Upper lobe of left lung (tissue), 4 donors: ENCODE measurements around the gene PIGW.

Source experiments
- CTCF ChIP-seq, 6 experiments: fragments of 450-650 bp in 4 of 6; fragments of 200-600 bp in 2 of 6; sonication (generic) in 2 of 6; IDR thresholded peaks; one replicate each; pipeline ENCODE4 v1.5.1; 2016 to 2019; ENCODE audit warnings: antibody characterized with exemption in 6 of 6
- POLR2A ChIP-seq, 4 donors: fragments of 450-650 bp; IDR thresholded peaks; one replicate each; pipeline ENCODE4 v1.5.1; 2016 to 2017; ENCODE audit warnings: antibody characterized with exemption in 4 of 4, mild to moderate bottlenecking in 2 of 4

- TF ChIP-seq CTCF (IDR thresholded peaks at IDR 0.05) (no peak), POLR2A (IDR thresholded peaks at IDR 0.05) (no peak)
Measured at GRCh38 chr17:36542755-36543154, 8.0 kb downstream of the PIGW start.
